Cerebellar cortex (tissue), 1 donor: ENCODE measurements around the gene C5.
"Not testable (repeated sequence)": the region's sequence is repeated elsewhere in the genome, so short reads cannot be mapped to it uniquely, and the experiment has no call there.

Experiments
- DNase-seq: peaks from one replicate; pipeline ENCODE4 v3.0.0-alpha.2; 2015; ENCODE audit warnings: low spot score

Gene C5

DNA sequence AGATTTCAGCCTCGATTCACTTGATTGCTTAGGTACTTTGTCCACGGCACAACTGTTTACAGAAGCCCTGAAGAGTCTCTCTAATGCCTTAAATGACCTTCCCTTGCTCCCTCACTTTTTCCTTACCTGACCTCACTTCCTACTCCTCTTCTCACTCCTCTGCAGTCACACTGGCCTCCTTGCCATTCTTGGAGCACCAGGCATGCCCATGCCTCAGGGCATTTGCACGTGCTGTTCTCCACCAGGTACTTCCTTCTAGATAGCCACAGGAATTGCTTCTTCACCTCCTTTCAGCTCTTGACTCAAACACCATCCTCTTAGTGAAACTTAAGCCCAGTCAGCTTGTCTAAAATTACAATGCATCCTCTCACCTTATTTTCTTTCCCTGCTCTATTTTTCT lies 71.1 kb downstream of the C5 start:
- DNase-seq, result no peak

DNA sequence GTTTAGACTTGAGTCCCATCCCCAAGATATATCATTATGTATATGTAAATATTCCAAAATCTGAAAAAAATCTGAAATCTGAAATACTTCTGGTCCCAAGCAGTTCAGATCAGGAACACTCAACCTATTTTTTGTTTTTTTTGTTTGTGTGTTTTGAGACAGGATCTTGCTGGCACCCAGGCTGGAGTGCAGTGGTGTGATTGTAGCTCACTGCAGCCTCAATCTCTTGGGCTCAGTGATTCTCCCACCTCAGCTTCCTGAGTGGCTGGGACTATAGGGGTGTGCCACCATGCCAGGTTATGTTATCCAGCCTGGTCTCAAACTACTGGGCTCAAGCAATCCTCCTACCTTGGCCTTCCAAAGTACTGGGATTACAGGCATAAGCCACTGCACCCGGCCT lies 72.8 kb downstream of the C5 start:
- no peak for DNase-seq

DNA sequence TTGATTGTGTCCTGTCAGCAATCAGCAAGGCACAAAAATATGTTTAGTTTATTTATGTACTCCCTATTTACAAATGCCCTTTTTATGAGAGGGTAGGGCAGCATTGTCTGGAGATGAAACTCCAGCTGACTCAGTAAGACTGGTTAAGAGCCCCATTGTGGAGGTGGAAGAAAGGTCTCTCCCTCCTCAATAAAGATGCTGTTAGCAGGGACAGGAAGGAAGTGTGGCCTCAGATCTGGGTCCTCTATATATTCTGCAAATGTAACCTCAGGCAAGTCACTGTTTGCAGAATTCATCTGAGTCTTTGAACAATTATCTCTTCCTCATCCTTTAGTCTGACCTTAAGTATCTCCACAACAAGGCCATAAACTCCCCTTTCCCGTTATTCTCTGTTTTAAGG lies 75.2 kb downstream of the C5 start:
- DNase-seq, result no peak

DNA sequence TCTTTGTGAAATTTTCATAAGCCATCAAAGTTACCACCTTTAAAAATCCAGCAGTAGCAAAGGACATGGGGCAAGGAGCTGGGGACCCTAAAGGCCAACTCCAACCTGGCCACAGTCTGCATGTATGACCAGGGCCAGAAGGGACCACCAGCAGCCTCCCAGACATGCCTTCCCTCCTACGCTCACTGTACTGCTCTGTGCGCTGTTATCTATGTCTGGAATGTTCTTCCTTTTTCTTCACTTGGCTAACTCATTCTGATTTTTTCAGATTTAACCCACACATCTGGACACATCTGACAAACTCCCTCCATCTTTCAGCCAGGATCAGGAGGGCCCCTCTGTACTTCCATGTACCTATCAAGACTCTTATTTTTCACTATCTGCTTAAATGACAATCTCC lies 75.9 kb downstream of the C5 start:
- no peak for DNase-seq

DNA sequence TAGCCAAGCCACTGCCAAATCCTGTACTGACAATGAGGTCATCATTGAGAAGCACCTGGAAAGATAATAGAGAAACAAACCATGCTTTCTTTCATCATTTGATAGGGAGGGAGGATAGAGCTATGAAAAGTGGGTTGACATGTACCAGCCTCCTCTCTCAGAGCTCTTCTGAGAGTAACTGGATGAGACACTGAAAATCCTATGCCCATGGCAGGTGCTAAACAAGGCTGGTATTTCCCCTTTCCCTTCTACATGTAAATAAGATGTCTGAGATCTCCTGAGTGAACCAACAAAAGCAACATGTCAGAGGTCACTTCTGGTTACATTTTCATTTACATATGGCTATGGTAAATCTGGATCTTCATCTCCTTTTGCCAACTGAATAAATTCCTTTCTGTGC lies 78.1 kb downstream of the C5 start:
- DNase-seq, result no peak

DNA sequence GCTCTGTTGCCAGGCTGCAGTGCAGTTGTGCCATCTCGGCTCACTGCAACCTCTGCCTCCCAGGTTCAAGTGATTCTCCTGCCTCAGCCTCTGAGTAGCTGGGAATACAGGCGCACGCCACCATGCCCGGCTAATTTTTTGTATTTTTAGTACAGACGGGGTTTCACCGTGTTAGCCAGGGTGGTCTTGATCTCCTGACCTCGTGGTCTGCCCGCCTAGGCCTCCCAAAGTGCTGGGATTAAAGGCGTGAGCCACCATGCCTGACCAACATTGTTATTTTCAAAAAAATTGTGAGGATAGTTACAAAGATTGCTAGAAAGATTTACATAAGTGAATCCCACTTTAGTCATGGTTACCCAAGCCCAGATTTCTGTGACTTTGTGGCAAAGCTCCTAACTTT lies 78.6 kb downstream of the C5 start:
- not testable (repeated sequence) for DNase-seq

DNA sequence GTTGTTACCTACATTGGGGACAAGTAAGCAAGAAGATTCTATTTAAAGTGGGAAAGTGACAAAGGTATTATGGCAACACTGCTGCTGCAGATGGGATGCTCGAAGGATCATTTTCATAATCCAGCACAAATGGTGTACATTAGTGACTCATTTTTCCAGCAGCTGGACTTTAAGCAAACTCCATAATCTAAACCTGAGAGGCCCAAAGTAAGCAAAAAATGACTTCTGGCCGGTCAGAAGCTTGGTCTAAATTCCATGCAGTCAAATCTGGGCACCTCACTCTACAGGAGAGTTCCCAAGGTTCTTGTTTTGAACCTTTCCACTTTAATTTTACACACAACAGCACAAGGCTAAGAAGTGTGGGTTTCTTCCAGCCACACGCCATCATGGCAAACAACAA lies 79.8 kb downstream of the C5 start:
- no peak for DNase-seq

DNA sequence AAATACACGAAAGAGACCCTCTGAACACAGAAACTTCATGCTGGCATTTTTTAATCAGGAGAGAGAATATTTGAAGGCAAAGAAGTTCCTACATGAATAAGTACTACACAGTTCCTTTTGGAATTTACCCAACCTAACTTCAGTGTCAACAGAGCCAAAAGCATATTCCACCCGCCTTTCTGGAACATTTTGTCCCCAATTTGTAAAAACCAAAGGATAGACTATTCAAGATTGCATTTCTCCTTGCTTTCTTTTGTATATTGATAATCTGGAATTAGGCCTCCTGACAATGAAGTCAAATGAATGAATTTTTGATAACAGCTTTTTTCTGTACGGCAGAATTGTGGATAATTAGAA lies 84.1 kb downstream of the C5 start:
- no peak for DNase-seq

DNA sequence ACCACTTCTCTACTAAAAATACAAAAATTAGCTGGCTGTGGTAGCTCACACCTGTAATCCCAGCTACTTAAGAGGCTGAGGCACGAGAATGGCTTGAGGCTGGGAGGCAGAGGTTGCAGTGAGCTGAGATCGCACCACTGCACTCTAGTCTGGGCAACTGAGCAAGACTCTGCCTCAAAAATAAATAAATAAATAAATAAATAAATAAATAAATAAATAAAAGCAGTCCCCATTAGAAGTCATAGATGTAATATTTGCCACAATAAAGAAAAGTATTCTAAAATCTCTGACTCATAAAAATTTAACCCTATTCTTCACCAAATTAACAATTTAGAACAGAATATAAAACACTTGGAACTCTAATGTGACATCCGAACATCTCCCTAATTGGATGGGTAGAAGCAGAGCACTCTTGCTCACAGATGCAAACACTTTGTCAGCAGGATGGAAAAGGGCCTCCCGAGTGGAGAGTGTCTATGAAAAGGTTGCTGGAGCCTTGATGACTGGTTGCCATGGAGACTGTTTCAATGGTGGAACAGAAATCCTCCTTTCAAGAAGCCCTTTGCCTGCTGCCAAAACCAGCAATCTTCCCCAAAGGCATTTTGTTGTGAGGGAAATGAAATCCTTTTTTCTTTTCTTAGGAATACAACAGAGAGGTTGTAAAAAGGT lies 84.6 kb downstream of the C5 start:
- DNase-seq, result peak; percentile 19

DNA sequence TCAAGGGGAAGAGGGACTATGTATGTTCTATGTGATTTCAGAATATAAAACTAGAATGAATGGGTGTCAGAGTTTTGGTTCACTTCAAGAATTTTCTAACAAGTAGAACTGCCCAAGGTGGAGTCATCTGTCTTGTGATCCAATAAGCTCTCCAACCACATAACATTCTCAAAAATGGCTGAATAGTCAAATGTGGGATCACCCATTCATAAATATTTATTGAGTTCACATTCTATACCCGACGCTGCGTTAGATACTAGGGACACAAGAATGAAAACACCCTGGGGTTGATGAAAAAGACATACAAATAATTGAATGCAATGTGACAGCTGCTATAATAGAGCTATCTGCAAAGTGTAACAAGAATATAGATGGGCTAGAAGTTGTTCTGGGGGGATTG lies 88.1 kb downstream of the C5 start:
- no peak for DNase-seq

DNA sequence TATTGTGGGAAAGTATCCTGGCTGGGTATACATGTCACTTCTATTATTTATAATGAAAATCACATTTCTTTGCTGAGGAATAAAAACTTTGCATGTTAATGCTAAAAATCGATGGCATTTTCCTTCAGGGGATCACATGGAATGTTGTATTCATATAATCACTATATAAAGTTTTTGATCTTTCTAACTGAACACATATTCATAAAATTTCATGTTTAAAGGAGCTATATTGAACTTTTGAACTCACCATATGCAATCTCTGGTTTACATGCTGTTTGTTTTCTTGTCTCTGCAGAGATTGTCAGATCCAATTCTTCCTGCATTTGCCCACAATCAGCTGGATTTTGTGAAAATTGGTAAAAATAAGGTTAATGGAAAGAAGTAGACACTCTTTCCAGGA lies 90.1 kb downstream of the C5 start:
- DNase-seq, result no peak

DNA sequence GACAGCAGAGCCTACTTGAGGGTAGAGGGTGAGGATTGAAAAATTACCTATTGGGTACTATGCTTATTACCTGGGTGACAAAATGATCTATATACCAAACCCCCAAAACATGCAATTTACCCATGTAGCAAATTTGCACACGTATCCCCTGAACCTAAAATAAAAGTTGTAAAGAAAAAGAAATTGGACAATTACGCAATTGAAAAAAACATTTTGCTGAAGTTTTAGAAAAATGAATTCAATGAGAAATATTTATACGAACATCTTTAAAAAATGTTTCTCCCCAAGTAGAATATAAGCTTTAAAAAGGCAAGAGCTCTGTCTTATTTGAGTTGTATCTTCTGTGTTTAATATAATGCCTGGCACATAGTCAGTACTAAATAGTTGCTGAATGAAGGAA lies 93.2 kb downstream of the C5 start:
- no peak for DNase-seq

DNA sequence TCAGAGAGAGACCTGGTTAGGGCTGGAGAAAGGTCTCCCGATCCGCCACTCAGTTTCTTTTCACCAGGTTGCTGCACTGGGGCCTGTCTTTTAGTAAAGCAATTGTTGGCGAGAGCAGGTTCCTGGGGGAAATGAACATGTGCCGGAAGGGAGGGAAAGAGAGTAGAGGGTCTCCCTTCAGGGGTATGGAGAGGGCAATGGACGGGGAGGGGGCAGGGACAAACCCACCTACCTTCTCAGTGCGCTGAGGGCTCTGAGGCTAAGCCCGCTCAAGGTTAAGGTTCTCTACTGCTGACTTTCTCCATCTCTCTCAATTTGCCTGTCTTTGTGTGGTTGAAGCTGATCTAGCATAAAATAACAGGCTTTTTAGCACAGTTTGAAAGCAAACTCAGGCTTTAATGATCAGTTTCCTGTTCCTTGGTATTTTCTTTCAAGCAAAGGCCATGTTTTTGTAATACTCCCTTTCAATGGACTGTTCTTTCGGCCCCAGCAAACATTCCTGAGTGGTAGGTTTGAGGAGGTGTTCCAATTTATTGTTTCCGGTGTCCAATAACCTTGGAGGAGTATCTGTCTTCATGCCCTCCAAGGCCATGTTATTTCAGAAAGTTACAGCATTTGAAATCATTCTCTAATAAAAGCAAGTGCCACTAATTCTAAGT lies 98.0 kb downstream of the C5 start:
- no peak for DNase-seq

DNA sequence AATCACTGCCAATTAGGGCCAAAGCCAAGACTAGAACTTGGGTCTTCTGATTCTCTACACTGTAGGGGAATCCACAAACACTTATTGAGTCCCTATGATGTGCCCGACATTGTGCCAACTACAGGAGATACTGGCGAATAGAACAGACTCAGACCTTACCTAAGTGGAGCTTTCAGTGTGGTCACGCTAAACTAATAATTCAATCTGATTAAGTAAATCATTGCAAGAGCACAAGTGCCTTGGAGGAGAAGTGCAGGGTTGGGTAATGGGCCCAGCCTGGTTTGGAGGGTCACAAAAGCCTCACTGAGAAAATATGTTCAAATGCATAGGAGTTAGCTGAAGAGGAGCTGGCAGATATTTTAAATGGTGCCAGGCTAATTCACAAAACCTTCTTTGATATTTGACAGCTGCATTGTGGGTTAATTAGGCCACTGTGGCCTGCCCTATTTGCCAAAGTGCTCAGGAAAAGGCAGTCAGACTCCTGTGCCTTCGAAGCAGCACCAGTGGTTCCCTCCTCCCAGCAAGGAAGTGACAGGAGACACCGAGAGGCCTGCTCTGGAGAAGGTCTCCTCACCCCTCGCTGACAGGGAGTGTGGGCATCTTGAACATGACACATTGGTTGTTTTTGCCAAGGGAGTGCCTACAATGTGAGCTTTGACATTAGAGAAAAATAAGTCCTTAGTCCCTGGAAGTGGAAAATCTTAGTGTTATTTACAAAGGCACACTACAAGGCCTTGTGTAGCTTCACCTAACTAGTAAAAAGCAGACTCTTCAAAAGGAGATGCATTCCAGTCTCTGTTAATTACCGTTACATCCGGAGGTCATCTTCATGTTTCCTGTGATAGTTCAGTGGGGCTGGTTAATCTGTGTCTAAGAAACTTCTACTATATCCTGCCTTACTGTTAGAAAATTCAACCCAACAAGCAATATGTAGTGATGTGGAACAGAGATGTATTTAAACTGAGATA lies 99.4 kb downstream of the C5 start:
- no peak for DNase-seq

DNA sequence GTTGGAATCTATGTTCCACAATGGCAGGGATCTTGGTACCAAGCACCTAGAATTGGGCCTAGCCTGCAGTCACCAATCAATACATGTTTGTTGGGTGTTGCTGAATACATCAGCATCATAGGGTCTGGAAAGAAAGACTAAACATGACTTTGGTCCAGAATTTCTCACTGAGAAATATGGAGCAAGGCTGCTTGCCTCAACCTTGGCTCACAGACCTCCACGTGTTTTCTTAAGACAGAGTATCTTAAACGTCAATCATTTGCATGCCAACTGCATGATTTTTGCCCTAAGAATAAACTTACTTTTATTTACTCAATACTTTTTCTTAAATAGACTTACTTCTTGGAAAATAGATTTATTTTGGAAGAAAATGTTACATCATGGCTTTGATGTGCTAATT lies 100.8 kb downstream of the C5 start:
- DNase-seq, result no peak

DNA sequence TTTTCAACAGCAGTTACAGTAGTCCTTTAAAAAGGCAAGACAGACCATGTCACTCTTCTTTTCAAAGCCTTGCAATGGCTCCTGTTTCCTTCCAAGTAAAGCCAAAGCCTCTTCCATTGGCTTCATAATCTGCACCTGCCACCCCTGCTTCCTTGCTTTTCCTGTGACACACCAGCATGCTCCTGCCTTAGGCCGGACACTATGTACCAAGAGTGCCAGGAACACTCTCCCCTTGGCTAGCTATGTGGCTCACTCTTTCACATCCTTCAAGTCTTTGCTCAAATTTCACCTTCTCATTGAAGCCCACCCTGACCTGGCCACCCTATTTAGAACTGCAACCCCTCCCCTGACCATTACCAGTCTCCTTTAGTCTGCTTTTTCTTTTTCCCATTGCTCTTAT lies 101.3 kb downstream of the C5 start:
- DNase-seq, result no peak

DNA sequence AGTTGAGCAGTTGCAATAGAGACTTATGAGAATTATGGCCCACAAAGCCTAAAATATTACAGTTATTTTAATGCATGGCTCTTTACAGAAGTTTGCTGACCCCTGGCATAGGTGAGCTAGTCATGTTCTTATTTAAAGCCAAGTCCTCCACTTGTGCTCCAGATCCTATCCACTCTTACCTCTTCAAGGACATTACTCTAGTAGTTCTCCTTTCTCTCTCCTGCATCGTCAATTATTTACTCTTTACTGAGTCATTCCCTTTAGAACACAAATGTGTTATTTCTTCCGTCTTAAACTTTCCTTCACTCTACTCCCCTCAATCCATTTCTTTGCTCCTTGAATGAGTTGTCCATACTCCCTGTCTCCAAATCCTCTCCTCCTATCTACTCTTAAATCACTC lies 102.9 kb downstream of the C5 start:
- DNase-seq, result no peak

DNA sequence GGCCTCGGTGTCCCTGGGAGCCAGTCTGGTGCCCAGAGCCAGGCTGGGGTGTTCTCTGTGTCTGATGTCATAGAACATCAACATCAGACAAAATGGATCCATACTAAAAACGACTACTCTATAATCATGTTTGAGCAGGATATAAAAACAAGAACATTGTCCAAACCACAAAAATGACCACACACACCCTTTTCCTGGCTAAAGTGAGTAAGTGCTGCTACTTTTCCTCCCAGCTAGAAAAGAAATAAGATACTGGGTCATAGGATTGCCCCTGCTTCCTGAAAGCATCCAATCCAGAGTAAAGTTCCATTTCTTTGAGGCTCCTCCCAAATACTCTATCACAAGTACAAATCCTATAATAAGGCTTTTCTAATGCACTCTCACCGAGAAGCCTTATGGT lies 103.8 kb downstream of the C5 start:
- no peak for DNase-seq

DNA sequence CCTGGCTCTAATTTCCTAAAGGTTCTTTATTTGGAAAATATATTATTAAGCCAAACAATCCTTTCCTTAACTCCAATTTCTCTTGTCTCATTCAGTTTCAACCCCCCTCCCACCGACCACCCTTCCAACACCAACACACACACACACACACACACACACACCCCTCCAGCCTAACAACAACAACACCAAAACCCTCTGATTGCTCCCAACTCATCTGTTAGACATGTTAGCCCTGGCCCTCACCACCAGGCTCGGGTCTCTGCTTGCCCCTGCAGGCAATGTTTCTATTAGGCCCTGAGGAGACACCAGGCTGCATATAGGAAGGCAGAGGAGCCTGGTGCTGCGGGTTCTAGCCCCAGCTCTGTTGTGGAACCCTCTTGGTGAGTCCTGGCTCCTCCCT lies 105.1 kb downstream of the C5 start:
- no peak for DNase-seq

DNA sequence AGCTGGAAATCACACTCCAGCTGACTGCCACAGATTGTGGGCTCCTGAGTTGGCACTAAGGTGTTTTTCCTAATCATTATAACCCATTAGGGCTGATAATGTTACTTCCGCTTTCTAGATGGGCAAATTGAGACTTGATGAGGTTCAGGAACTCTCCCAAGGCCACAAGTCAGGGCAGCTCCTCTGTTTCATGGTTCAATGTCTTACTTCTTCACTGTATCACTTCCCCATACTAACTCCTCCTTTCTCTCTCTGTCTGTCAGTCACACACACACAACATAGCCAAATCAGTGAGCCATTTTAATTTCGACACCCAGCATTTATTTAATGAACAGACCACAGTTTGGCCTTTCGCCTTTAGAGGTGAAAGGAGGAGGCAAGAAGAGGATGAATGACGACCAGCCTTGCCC lies 105.6 kb downstream of the C5 start:
- no peak for DNase-seq

DNA sequence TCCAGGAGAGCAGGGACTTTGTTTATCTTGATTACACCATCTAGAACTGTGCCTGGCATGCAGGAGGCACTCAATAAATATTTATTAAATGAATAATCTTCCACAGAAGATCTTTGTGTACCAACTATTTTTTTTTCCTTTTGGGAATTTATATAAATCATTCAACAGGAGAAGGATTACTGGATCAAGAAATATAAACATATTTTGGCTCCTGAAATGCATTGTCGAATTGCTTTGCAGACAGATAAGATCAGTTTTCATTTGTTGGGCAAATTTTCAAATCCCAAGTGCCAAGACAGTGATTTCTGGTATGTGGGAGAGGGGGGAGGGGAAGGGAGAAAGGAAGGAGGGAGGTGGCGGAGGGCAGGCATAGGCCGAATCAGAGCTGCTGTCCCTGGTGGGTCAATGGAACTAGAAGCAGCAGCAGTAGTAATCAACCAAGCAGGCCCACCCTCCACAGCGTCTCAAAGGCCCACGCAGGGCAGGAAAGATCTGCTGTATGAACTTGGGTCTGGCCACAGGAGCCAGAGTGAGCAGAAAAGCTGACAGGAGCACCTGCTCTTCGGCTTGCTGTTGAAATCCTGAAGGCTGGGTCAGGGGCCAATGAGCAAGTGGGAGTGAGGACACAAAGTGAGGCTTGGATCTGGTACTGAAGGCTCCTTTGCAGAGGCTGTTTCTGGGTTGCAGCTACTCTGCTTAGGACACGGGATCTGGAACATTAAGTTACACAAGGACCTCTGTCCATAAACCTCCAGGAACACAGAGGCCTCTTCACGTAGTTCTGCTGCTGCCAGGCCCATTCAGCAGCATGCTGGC lies 107.7 kb downstream of the C5 start:
- no peak for DNase-seq

DNA sequence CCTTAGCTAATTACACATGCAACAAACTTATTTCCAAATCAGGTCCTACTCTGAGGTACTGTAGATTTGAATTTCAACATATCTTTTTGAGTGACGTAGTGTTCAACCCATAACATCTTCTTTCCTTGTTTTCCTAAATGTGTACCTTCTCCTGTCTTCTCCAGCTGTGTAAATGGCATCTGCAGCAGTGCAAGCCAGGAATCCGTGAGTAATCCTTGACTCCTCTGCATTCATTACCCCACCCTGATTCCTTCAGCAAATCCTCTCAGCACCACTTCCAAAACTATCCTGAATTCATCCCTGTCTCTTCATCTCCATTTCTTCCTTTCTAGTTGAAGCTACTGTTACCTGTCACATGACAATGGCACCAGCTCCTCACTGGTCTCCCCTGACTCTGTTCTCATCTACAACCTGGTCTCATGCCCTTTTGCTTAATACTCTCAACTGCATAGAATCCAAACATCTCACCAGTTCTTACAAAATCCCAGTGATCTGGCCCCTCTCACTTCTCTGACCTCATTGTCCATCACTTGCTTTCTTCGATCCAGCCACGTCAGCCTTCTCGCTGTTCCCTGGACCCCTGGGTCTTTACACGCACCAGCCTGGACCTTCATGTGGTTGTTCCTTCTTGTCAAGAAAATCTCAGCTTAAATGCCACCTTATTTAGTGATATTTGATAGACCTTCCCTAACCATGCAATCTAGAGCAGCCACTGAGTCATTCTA lies 108.9 kb downstream of the C5 start:
- DNase-seq, result no peak
